Non-pigmented ciliary epithelial cell (primary cell): Measurements from ENCODE around the gene CST1.
"Not testable (repeated sequence)": the region's sequence is repeated elsewhere in the genome, so short reads cannot be mapped to it uniquely, and the experiment has no call there.

Source experiments
- DNase-seq: peaks from one replicate; pipeline ENCODE4 v3.0.0-alpha.2; 2010; ENCODE audit warnings: low read depth

The CST1 gene, protein sequence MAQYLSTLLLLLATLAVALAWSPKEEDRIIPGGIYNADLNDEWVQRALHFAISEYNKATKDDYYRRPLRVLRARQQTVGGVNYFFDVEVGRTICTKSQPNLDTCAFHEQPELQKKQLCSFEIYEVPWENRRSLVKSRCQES

DNA sequence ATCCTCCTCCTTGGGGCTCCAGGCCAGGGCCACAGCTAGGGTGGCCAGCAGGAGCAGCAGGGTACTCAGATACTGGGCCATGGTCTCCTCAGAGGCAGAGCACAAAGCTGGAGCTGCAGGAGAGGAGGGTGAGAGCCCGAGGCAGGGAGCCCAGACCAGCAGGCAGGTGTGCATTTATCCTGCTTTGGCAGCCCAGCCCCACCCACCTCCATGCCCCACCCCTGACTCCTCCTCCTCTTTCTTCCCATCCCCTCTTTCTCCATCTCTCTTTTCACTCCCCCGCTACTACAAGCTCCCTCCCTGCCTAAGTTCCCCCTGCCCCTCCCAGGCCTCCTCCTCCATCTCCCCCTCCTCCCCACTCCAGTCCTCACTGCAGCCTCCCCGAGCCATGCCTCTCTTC, at the start of gene CST1:
CST1 (minus strand) TSS at position 150 of the 400 bp plus-strand sequence; CDS start at position 81, 69 bp downstream.
- DNase-seq, result not testable (repeated sequence)

DNA sequence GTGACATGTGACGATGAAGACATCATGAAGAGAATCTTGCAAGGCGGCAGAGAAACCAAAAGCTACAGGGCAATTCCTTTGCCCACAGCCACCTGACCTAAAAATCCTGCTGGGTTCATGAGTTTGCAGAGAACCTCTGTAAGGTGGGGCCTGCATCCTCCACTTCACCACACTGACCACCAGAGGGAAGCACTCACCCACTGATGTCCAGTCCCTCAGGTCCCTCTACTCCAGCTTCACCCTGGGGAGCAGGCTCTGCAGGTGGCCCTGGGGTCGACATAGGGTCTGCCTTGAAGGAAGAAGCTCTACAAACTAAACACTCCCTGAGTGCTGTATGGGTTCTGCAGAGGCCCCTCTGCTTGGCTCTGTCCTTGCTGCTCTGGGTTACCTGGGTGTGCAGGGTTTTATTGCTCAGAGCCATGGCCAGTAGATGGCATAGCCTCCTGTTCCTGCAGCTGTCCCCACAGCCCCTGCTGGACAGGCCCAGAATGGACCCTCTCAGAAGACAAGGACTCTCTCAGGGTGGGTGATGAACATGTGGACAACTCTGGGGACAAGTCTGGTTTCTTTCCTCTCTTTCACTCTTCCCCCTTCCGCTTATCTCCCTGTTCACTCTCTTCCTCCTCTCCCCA, 48.6 kb upstream of the CST1 start:
- not testable (repeated sequence) for DNase-seq

DNA sequence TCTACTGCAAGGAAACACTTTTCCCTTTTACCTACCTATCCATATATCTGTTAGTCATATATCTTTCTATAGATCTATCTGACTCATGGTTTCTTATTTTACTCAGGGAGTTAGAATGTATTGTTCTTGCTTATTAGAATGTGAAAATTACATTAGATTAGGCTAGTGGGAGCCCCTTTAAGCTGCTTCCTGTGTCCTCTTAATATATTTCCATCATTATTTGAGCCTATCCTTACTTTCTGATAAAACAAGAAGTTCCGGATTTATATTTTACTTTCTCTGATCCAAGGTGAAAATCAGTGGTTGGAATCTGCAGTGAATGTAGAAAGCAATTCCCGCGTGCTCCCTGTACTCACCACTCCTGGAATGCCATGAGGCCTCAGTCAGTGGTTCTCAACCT, 44.8 kb upstream of the CST1 start:
- DNase-seq, result no peak

- DNase-seq, result no peak
Measured at GRCh38 chr20:23794841-23795240, 44.1 kb upstream of the CST1 start.

- no peak for DNase-seq
Measured at GRCh38 chr20:23794065-23794464, 43.3 kb upstream of the CST1 start.

DNA sequence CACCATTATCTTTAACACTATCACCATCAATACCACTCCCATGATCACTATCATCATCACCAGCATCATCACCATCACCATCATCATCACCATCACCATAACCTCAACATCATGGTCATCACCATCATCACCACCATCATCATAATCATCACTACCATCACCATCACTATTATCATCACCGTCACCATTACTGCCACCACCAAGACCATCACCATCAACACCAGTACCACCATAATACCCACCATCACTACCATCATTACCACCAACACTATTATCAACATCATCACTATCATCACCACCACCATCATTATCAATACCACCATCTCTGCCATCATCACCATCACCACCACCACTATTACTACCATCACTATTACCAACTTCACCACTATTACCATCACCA, 32.7 kb upstream of the CST1 start:
- DNase-seq, result no peak

- no peak for DNase-seq
Measured at GRCh38 chr20:23782366-23782983, 31.7 kb upstream of the CST1 start.

GRCh38 chr20:23778676-23779075, 27.9 kb upstream of the CST1 start:
- DNase-seq, result not testable (repeated sequence)

DNA sequence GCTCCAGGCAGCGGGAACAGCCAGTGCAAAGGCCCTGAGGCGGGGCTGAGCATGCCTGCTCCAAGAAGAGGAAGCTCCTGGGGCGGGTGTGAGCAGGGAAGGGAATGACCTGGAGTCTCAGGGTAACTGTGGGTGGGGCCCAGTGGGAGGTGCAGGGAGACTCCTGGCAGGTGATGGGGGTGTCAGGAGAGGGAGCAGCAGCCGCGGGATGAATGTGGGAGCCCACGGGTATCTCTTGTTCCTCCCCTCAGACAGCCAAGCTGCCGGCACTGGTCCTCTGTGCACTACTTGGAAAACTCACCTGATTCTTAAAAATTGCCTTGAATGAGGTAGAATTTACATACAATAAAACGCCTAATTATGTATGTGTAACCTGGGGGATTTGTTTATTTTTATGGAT, 26.6 kb upstream of the CST1 start:
- not testable (repeated sequence) for DNase-seq

DNA sequence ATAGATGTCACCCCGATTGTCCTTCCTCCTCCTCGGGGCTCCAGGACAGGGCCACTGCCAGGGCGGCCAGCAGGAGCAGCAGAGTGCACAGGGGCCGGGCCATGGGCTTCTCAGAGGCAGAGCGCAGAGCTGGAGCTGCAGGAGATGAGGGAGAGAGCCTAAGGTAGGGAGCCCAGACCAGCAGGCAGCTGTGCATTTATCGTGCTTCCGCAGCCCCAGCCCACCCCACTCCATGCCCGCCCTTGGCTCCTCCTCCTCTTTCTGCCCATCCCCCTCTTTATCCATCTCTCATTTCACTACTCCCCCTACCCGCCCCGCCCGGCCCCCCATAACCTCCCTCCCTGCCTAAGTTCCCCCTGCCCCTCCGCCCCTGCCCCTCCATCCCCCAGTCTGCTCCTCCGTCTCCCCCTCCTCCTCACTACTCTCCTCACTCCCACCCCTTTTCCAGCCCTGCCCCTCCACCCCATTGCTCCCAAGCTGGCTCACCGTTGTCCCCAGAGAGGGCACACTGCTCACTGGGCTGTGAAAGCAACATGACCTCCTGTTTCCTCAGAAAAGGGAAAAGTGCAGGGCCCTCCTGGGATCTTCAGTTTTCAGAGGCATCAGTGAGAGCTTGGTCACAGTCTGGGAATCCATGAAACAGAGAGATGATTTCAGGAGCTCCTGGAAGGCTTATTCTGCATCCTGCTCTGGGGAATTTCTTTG, 25.5 kb upstream of the CST1 start:
- no peak for DNase-seq

DNA sequence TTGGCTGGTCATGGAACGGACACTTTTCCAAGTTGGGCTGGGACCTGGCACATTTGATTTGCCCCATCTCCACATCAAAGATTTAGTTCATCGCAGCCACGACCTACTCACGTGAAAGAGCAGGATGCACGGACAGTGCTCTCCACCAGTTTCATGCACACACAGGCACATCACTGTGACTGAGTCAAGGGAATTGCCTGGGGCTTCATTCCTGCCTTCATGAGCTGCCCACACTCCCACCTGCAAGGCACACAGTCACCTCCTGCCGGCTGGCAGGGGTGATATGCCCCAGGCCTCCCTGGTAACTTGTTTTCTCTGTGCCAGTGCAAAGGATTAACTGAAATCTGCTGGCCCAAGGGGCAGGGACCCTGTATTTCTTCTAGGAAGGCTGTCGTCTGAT, 23.3 kb upstream of the CST1 start:
- DNase-seq, result no peak

- no peak for DNase-seq
Measured at GRCh38 chr20:23773579-23773978, 22.8 kb upstream of the CST1 start.

DNA sequence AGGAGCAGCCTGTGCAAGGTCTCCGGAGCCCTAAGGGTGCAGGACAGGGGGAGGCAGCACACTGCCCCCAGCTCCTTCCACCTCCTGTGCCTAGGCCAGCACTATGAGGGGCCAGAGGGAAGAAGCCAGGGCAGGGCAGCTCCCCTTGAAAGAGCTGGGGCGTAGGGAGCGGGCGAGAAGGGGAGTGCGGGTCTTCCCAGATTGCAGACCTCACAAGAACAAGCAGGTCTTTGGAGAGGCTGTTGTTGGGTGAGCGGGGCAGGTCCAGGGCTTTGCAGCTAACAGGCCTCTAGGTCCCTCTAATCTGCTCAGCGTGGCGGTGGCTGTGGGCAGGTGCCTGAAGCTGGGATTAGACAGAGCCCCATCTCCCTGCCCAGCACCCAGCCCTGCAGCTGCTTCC, 22.4 kb upstream of the CST1 start:
- no peak for DNase-seq

GRCh38 chr20:23772074-23772473, 21.3 kb upstream of the CST1 start:
- DNase-seq, result no peak

DNA sequence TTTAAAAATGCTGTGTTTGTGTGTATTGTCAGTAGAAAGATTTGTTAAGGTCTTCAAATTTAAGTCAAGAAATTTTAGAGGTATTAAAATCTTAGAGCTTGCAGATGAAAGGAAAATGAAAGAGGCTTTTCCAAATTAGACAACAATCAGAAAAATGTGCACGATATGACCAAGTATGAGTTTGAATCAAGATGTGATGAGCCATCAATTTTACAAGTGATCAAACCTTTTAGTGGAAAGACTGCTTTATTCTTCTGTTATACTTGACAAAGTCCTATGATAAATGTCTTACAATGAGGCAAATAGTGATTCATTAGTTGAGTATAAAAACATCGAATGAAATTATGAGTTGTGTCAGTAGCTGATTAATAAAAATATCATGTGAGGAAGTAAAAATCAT, 19.6 kb upstream of the CST1 start:
- DNase-seq, result no peak

GRCh38 chr20:23768520-23768919, 17.8 kb upstream of the CST1 start:
- DNase-seq, result not testable (repeated sequence)

- no peak for DNase-seq
Measured at GRCh38 chr20:23766531-23766930, 15.8 kb upstream of the CST1 start.

- DNase-seq, result no peak
Measured at GRCh38 chr20:23765578-23765977, 14.8 kb upstream of the CST1 start.

GRCh38 chr20:23764630-23765029, 13.9 kb upstream of the CST1 start:
- not testable (repeated sequence) for DNase-seq

DNA sequence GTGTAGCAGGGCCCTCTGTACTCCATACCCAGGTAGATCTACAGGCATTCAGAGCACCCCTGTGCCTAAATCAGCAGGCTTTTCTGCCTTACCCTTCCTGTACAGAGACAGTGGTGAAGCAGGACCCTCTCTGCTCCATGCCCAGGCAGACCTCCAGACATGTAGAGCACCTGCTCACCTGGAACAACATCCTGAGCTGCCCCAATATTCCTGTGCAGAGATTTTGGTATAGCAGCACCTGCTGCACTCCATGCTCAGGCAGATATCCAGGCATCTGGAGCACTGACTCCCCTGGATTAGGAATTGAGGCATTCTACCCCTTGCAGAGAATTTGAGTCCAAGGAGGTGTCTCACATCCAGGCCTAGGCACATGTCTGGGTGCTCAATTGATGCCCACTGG, 12.6 kb upstream of the CST1 start:
- no peak for DNase-seq

DNA sequence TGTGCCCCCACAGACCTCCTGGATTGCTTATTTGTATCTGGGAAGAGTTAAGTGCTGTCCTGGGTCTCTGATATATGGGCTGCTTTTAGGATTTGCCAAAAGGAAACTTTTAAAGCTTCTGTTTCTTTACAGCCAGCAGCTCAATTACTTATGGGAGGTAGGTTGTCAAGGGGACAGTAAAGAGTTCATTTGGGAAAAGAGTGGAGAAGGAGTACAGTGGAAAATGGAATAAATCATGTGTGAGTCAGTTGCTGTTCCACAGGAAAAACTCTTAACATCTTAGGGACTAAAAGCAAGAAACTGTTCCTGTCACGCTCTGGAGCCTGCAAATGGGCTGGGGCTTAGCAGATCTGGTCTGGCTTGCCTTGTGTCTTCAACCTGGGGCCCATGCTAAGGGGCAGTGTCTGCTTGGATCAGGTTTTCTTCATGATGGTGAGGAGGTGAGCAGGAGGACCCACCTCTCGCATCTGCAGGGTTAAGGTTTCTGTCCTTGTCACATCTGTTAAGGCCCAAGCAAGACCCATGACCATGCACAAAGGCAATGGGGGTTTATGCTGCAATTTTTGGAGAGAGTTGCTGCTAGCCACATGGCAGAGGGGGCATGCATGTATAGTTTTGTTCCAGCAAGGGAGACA, 8.7 kb upstream of the CST1 start:
- DNase-seq, result no peak

GRCh38 chr20:23756792-23757191, 6.1 kb upstream of the CST1 start:
- DNase-seq, result not testable (repeated sequence)
